GM18498 (cell line): ENCODE results near the gene LDAH.

Experiments used
- ATAC-seq: cut with Tn5 transposase; IDR thresholded peaks from one replicate; pipeline ENCODE4 v1.9.1; 2021; ENCODE audit warnings: mild to moderate bottlenecking, moderate library complexity; ENCODE audit not compliant: unreplicated experiment

Gene LDAH

DNA sequence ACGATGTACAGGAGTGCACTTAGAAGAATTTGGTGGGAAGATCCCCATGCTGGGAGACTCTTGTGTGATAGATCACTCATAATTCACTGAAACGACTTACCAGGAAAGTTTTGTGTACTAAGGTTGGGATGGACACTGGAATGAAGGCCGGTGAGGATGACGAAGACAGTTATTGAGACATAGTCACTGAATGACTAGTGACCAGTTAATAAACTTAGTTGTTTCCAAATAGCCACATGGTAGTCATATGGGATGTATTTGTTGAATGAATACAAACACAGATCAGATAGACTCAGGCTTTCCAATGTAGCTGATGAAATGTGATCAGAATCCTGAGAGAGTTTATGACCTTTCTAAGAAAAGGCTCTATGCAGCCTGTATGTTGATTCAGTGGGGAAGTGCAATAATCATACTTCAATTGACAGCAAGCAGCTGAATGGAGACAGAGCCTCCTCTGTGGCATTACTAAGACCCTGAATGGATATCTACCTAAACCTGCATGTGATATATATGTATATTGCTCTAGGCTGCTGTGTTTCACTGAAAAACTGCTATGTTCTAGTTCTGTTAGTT lies 135.6 kb downstream of the LDAH start:
- no peak for ATAC-seq

GRCh38 chr2:20684581-20685063 lies 138.3 kb downstream of the LDAH start:
- no peak for ATAC-seq

DNA sequence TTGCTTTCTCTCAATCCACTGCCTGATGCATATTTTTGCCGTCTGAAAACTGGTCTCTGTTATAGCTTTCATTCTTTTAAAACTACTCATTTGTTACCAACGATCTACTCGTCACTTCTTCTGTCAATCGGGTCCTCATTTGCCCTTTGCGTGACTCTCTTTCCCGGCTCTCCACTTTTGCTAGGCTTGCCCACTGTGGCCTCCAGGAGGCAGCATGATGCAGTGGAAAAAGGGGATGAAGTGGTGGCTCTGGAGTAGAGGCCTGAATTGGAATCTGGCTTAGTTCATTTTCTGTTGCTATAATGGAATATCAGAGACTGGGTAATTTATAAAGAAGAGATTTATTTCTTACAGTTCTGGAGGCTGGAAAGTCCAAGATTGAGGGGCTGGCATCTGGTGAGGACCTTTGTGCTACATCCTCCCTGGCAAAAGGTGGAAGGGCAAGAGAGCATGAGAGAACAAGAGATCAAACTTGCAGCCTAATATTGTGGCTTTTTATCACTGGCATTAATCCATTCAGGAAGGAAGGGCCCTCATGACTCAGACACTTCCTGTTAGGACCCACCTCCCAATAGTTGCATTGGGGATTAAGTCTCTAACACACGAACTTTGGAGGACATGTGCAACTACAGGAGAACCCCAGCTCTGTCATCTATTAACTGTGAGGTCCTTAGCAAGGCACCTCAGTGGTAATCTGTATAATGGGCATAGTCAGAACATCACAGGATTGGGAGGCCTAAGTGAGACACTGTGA lies 140.6 kb downstream of the LDAH start:
- ATAC-seq, result no peak

GRCh38 chr2:20680744-20681375 lies 142.0 kb downstream of the LDAH start:
- ATAC-seq, result no peak

- ATAC-seq, result no peak
Measured at GRCh38 chr2:20678780-20679179, 144.1 kb downstream of the LDAH start.

DNA sequence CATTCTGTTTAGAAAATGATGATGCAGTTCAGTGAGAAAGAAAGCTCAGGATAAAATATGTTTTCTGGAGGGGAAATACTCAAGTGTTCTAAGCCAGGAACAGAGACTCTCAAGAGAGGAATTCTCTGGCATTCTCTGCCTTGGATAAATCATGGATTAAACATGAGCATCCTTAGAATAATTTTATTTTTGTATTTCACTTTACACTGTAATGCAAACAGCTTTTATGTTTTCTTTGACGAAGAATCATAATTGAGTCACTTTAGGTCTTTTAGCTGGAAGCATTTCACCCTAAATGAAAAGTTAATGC lies 144.9 kb downstream of the LDAH start:
- ATAC-seq, result no peak

DNA sequence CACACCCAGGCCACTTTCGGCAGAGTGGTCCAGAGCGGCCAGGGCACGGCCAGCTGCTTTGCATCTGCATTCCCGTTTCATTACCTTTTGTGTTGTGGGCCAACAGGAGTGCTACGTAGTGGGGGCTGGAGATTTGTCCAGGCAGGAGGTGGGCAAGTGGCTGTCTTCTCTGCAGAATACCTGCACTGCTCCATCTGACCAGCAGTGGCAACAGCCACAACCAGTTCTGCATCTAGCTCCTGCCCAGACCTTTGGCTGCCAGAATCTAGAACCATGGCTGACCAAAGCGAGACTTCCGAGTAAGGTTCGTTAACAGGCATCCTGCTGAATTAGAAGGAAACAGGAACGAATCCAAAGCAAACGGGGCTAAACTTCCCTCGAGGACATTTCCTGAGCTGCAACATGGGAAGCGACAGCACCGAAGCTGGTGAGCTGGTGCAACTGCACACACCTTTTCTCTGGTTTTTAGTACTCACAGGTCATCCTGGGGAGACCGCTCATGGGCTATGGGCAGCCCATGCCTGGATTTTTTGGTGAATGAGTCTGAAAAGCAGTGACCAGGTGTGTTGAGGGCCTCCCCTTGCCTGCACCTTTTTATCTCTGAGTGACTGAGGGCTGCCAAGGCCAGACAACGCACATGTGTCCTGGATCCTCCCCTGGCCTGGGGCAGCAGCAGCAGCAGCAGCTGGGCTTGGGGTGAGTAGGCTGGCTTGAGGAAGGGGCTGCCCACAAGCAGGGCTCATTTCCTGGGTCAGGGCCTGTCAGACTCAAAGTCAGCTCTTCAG lies 145.4 kb downstream of the LDAH start:
- ATAC-seq, result peak; percentile 25

DNA sequence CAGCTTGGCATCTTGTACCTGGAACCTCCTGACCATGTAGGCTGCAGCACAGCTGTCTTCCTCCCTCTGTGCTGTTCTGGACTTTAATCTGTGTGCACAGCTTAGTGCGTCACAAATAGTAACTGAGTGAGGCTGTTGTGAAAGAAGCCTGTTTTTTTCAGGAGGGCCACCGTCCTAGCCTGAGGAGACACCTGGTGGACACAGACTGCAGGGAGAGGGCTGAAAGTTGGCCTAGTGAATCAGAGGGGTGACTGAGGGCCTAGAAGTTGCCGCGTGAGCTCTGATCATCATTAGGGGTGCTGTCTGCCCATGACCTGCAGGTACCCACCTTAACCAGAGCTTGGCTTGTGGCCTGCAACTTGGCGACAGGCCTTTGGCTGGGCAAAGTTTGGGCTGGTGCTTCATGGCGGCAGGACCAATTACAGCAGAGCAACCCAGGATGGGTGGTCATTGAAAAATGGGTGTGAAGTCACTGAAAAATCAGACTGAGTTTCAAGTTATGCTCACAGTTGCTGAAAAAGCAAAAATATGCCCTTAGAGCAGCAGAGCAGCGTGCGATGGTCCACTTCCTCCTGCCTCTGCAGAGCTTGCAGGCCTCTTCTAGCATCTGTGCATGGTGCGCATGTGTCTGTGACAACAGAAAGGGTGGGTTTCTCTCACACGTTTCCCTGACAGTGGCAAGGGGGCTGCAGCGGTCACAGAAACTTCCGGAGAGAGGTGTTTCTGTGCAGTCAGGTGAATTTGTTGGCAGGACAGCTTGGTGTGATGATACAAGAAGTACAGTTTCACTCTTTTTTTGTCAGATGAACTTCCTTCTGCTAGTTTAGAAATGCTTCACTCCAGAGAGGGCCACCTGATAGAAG lies 146.3 kb downstream of the LDAH start:
- ATAC-seq, result peak; percentile 62

DNA sequence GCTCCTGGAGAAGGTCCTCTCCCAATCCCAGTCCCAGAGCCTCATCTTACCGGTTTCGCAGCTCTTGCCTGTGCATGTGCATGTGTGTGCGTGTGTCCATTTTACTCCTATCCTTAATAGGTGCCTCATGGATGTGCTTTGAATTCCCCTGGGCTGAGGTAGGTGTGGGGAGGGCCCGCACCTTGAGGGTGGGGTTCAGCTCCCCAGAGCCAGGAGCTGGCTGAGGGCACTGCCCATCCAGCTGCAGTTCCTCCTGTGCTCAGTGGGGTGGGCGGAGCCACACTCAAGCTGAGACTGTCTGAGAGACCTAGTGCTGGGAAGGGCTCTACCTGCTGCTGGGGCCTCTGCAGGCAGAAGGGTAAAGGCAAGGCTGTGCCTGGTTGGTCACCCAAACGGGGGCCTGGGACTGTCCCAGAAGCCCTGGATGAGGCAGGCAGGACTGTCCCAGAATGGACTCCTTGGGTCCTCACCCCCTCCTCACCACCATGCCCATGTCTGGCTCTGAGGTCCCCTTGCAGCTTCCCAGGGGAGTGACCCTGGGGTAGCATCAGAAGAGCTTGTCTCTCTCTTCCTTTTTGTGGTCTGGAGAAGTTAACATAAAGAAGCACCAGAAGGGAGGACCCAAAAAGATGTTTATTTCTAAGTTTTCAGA lies 147.1 kb downstream of the LDAH start:
- peak; percentile 72 for ATAC-seq

- no peak for ATAC-seq
Measured at GRCh38 chr2:20674974-20675679, 147.8 kb downstream of the LDAH start.

DNA sequence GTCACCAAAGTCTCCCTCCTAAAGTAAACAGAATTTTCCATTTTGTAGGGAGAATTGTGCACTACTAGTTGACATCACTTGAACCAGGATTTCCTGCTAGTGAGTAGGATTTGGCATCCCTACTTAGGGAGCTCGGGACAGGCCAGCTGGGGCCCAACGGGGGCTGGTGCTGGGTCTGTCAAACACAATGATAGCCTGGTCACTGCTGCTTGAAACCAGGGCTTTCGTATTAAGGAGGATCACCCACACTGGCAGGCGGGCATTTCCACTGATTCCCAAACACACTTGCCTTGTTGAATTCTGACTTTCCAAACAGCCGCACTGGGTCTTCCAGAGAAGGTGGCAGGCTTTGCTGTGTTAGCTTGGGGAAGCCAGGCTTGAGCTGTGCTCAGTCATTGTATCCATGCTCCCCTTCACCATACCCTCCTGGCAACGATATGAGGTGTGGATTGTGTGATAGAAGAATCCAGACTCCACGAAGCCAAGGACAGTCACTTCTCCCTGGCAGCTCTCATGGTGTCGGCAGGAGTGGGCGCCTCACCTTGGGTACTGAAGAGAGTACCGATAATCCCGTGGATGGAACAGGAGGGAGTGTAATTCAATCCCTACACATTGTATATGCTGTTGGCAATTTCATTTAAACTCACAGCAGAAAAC lies 148.5 kb downstream of the LDAH start:
- no peak for ATAC-seq

DNA sequence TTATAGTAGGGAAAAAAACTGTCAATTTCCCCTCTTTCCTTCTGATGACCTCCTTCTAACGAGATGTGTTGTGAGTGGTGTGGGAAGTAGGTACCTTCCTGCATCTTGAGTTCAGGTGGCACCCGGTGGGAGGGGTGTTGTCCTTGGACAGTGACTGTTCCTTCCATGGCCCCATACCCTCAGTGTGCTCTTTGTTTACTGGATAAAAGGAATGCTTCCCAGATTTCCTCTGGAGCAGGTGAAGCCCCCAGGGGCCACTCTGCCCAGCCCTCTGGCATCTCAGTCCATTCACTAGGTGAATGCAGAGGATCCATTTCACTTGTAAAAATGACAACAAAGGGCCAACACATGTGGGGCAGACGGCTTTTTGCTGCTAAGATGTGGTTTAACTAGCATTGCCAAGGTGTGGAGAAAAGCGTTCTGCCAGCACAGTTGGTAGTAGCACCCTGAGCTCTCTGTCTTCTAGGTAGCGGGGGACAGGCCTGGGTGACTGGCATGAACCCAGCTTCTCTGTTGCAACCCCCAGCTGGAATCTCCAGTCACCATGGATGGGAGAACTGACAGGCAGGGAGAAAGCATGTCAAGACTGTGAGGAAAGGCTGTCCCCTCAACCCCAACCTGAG lies 149.1 kb downstream of the LDAH start:
- ATAC-seq, result no peak

DNA sequence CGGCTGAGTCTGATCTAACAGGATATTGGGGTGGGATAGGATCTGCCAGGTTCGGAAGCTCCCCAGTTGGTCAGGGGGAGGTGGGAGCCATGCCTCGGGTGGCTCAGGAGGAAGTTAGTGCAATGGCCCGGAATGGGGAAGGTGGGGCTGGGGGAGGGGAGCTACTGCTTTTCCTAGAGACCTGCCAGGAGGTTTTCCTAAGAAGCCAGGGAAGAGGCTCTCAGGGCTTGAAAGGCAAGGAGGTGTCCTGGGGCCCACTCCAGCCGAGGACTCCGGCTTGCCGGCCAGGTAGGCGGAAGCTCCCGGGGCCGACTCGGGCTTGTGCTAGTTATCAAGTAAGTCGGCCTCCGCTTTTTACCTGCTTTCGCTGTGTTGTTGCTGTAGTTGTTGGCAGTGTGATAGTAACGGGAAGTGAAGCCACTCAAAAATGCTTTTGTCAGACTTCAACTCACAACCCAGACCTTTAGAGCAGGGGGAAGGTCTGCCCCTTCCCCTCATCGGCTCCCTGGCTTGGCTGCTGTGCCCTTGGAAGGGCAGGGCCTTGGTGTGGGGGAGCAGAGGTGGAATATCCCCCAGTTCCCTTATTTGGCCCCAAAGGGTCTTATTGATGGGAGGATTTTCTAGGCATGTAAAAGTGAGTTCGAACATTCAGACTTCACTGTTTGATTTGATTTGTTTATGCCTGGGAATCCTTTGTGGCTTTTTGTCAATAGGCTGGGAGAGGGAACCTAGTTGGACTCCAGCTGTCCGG lies 150.5 kb downstream of the LDAH start:
- no peak for ATAC-seq

DNA sequence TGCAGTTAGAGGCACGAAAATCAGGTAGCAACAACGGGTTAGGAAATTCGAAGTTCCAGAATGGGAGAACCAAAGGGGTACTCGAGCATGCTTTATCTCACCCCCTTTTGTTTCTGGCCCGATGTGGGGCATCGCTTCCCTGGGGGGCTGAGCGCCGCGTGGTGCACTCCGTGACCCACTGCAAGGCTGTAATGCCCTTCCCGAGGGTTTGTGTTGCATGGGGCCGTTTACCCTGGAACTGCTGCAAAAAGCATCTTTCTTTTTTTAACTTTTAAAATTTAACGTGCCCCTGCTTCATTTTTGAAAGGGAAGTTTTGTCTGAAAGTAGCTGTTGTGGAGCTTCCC lies 151.2 kb downstream of the LDAH start:
- ATAC-seq, result no peak

DNA sequence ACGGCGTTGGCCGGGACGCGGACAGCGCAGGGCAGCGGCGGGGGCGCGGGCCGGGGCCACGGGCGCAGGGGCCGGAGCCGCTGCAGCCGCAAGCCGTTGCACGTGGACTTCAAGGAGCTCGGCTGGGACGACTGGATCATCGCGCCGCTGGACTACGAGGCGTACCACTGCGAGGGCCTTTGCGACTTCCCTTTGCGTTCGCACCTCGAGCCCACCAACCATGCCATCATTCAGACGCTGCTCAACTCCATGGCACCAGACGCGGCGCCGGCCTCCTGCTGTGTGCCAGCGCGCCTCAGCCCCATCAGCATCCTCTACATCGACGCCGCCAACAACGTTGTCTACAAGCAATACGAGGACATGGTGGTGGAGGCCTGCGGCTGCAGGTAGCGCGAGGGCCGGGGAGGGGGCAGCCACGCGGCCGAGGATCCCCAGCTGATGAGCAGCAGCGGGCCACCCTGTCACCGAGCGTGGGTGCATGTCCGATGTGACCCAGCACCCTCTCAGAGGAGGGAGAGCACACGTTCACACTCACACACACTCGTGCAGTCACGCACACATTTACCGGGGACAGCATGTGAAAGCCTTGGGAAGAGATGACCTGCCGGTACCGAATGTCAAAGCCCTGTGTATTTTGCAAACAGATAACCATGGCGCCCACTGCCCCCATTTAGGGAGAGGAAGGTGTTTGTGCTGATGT lies 151.7 kb downstream of the LDAH start:
- ATAC-seq, result no peak

GRCh38 chr2:20670315-20671035 lies 152.4 kb downstream of the LDAH start:
- ATAC-seq, result no peak
